NCI-H146 treated with DMSO at 0.1 percent for 48 hours (cell line): ENCODE measurements around the gene MOGAT3.
A peak's percentile ranks its signal among the peaks of the same experiment; 100 is the strongest.

Experiments used
- DNase-seq: peaks from one replicate; lab custom pipeline; 2025; ENCODE audit not compliant: unreplicated experiment; lab: John Stamatoyannopoulos, UW

Gene MOGAT3

GRCh38 chr7:101162551-101163278 lies 38.1 kb downstream of the MOGAT3 start:
- peak; percentile 60 for DNase-seq

- DNase-seq, result no peak
These were observed 39.0 kb downstream of the MOGAT3 start for GRCh38 chr7:101161692-101162471.

- no peak for DNase-seq
These were observed 39.9 kb downstream of the MOGAT3 start for GRCh38 chr7:101160910-101161309.

GRCh38 chr7:101159696-101160674 lies 40.9 kb downstream of the MOGAT3 start:
- DNase-seq, result no peak

- DNase-seq, result no peak
These were observed 43.8 kb downstream of the MOGAT3 start for GRCh38 chr7:101156866-101157589.

GRCh38 chr7:101156277-101156676 lies 44.6 kb downstream of the MOGAT3 start:
- DNase-seq, result no peak

- DNase-seq, result no peak
These were observed 45.5 kb downstream of the MOGAT3 start for GRCh38 chr7:101155303-101155702.

GRCh38 chr7:101154693-101155102 lies 46.1 kb downstream of the MOGAT3 start:
- DNase-seq, result no peak

GRCh38 chr7:101153969-101154692 lies 46.7 kb downstream of the MOGAT3 start, which contains the start of gene AP1S1:
Gene AP1S1, plus strand, starts transcription at chr7:101154476. Its CDS starts 39 bp downstream, at chr7:101154515.
- DNase-seq, result peak; percentile 89

GRCh38 chr7:101151908-101152651 lies 48.8 kb downstream of the MOGAT3 start:
- DNase-seq, result no peak
